Stimulated activated naive CD8-positive, alpha-beta T cell treated with anti-CD3 and anti-CD28 coated beads, Interleukin-15, amount 100 ng/mL, for 72 hours (primary cell): ENCODE results near the gene SP3.
"Not testable (repeated sequence)": the region's sequence is repeated elsewhere in the genome, so short reads cannot be mapped to it uniquely, and the experiment has no call there.

Experiments used
- ATAC-seq: fragments of 150-1000 bp; cut with Tn5 transposase; 2 replicates; pipeline ENCODE4 v1.10.0; 2021; ENCODE audit warnings: mild to moderate bottlenecking, moderate library complexity
- DNase-seq, 2 donors: peaks; one replicate each; pipeline ENCODE4 v3.0.0; 2021 to 2022
- H3K27ac Mint-ChIP-seq, 2 donors: one replicate each; pipeline ENCODE4 v1.8.0; 2022; ENCODE audit warnings: mild to moderate bottlenecking in 2 of 2, mixed read lengths in 2 of 2, moderate library complexity in 2 of 2
- H3K27me3 Mint-ChIP-seq: one replicate; pipeline ENCODE4 v1.8.0; 2022; ENCODE audit warnings: mixed read lengths
- H3K4me1 Mint-ChIP-seq: one replicate; pipeline ENCODE4 v1.8.0; 2022; ENCODE audit warnings: mild to moderate bottlenecking, mixed read lengths
- H3K4me3 Mint-ChIP-seq, 2 donors: one replicate each; pipeline ENCODE4 v1.8.0; 2022; ENCODE audit warnings: mild to moderate bottlenecking in 2 of 2, mixed read lengths in 2 of 2, moderate library complexity in 1 of 2
- H3K9me3 Mint-ChIP-seq, 2 donors: one replicate each; pipeline ENCODE4 v1.8.0; 2022; ENCODE audit warnings: mixed read lengths in 2 of 2

The SP3 gene

GRCh38 chr2:173914055-173914927 is 50.9 kb downstream of the SP3 start:
- no peak overlapping the region for H3K27ac Mint-ChIP-seq
- no peaks in the 10 kb centered on the region for H3K9me3 Mint-ChIP-seq
- ATAC-seq, result no peak
- no peak for DNase-seq
- H3K4me3 Mint-ChIP-seq, result no peak overlapping the region
- H3K4me1 Mint-ChIP-seq, result peaks cover 19% of the 10 kb centered on the region
- H3K27me3 Mint-ChIP-seq, result no peaks in the 10 kb centered on the region

DNA sequence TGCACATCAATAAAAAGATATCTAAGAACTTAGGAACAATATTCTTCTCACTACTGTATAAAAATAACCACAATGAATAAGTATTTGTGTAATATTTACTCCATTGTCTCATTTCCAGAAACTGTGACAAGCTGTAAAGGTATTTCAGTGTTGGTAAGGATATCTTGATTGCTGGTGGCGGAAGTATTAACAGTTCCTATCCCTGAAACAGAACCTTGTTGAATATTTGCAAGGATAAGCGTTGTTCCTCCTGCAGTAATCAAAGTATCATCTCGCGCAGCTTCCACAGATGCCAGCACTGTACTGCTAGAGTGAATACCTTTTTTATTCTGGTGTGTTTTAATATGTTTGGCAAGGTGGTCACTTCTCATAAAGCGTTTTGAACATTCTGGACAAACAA is 55.3 kb downstream of the SP3 start:
- DNase-seq (no peak), ATAC-seq (no peak)
- Mint-ChIP-seq H3K27ac (no peak overlapping the region), H3K27me3 (no peaks in the 10 kb centered on the region), H3K9me3 (no peaks in the 10 kb centered on the region), H3K4me1 (peaks cover 10% of the 10 kb centered on the region), H3K4me3 (no peak overlapping the region)

DNA sequence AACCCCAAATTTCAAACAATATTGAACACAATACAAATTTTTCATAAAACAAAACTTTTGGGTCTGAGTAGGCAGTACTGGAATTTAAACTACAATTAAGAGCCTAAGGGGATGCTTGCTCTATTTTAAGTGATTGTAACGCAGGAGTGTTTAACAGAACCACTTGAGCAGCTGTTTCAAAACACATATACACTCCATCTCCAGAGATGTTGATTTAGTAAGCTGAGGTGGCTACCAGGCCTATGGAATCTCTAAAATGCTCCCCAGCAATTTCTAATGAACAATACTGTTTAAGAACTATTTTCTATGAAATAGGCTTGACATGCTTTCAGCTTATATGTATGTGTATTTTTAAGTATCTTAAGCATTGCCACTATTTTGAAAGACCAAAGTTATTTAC is 58.5 kb downstream of the SP3 start:
- no peaks in the 10 kb centered on the region for H3K27me3 Mint-ChIP-seq
- ATAC-seq (no peak), DNase-seq (no peak)
- no peak overlapping the region for H3K27ac Mint-ChIP-seq
- no peak overlapping the region for H3K4me3 Mint-ChIP-seq
- no peaks in the 10 kb centered on the region for H3K9me3 Mint-ChIP-seq
- peaks cover 4% of the 10 kb centered on the region for H3K4me1 Mint-ChIP-seq

DNA sequence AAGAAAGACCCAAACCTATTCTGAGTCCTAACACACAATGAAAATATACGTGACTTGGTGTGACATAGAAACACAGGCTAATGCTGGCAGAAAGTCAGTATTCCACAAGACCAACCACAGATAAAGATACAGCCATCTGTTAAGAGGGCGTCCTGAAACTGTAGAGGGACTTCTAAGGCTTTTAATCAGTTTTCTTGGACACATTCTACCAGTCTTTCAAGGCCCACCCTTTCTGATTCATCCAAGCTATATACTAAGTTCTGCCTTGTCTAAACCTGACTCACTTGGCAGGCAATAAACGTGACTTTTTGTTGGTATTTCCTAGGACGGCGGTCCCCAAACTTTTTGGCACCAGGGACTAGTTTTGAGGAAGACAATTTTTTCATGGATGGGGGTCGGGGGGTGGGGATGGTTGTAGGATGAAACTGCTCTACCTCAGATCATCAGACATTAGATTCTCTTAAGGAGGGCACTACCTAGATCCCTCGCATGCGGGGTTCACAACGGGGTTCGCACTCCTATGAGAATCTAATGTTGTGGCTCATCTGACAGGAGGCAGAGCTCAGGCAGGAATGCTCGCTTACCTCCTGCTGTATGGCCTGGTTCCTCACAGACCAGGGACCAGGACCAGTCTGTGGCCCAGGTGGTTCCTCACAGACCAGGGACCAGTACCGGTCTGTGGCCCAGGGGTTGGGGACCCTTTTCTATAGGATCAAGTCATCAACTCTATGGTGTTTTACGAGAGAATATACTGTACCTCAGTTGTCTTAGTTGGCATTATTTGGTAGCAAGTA is 61.4 kb downstream of the SP3 start:
- no peaks in the 10 kb centered on the region for H3K9me3 Mint-ChIP-seq
- peak overlapping the region in 1 of 2 donors; percentile 71 for H3K27ac Mint-ChIP-seq
- H3K4me1 Mint-ChIP-seq, result peaks cover 5% of the 10 kb centered on the region
- no peaks in the 10 kb centered on the region for H3K27me3 Mint-ChIP-seq
- H3K4me3 Mint-ChIP-seq, result no peak overlapping the region
- no peak for DNase-seq
- ATAC-seq, result no peak

DNA sequence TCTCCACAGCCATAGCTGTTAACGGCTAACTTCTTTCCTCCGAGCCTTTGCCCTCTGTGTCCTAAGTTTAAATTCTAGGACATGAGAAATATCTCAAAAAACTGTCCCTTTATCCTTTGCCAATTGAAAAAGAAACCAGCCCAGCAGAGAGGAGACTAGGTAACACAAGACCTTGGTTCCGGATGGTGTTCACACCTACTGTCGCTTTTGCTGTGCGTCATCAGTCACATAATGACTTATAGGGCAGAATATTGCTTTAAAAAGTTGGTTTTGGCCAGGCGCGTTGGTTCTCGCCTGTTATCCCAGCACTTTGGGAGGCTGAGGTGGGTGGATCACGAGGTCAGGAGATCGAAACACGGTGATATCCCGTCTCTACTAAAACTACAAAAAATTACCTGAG is 66.2 kb downstream of the SP3 start:
- Mint-ChIP-seq H3K9me3 (peaks cover 5 to 7% of the 10 kb centered on the region in 2 donors), H3K4me3 (peak overlapping the region; percentile 30 to 51), H3K27ac (peak overlapping the region in 1 of 2 donors; percentile 37), H3K27me3 (no peaks in the 10 kb centered on the region), H3K4me1 (peaks cover 29% of the 10 kb centered on the region)
- ATAC-seq (peak; percentile 74), DNase-seq (no peak)

- Mint-ChIP-seq H3K27ac (peak overlapping the region in 1 of 2 donors; percentile 50), H3K27me3 (no peaks in the 10 kb centered on the region), H3K9me3 (peaks cover 5 to 7% of the 10 kb centered on the region in 2 donors), H3K4me3 (no peak overlapping the region), H3K4me1 (peaks cover 29% of the 10 kb centered on the region)
- no peak for DNase-seq
- peak; percentile 61 for ATAC-seq
These were observed 67.0 kb downstream of the SP3 start for GRCh38 chr2:173898178-173898668.

- ATAC-seq, result no peak
- Mint-ChIP-seq H3K4me3 (no peak overlapping the region), H3K9me3 (peaks cover 5 to 7% of the 10 kb centered on the region in 2 donors), H3K4me1 (peaks cover 43% of the 10 kb centered on the region), H3K27ac (no peak overlapping the region), H3K27me3 (no peaks in the 10 kb centered on the region)
- no peak for DNase-seq
These were observed 68.4 kb downstream of the SP3 start for GRCh38 chr2:173896755-173897154.

DNA sequence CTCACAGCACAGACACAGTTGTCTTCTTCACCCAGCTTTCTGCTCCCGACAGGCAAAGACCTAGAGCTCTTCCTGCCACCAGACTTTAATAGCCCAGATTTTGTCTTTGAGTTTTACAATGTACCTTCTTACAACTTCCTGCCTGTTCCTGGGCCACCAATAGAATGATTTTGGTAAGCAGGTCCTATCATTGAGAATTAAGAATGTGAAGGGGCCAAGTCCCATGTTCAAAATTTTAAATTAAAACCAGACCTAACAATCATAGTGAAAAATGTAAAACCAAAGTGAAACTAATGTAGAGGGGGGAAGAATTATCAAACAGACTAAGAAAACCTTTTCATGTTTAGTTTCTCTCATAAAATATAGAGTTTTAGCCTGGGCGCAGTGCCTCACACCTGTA is 72.8 kb downstream of the SP3 start:
- ATAC-seq (peak; percentile 53), DNase-seq (no peak)
- H3K4me3 Mint-ChIP-seq, result peak overlapping the region in 1 of 2 donors; percentile 53
- H3K9me3 Mint-ChIP-seq, result peaks cover 16 to 25% of the 10 kb centered on the region in 2 donors
- H3K27me3 Mint-ChIP-seq, result peaks cover 10% of the 10 kb centered on the region
- peak overlapping the region in 1 of 2 donors; percentile 91 for H3K27ac Mint-ChIP-seq
- peaks cover 25% of the 10 kb centered on the region for H3K4me1 Mint-ChIP-seq

GRCh38 chr2:173891315-173892037 is 73.7 kb downstream of the SP3 start:
- no peak overlapping the region for H3K4me3 Mint-ChIP-seq
- ATAC-seq, result no peak
- peak overlapping the region in 1 of 2 donors; percentile 39 for H3K27ac Mint-ChIP-seq
- H3K9me3 Mint-ChIP-seq, result peaks cover 16 to 25% of the 10 kb centered on the region in 2 donors
- peaks cover 10% of the 10 kb centered on the region for H3K27me3 Mint-ChIP-seq
- DNase-seq, result no peak
- H3K4me1 Mint-ChIP-seq, result peaks cover 23% of the 10 kb centered on the region

DNA sequence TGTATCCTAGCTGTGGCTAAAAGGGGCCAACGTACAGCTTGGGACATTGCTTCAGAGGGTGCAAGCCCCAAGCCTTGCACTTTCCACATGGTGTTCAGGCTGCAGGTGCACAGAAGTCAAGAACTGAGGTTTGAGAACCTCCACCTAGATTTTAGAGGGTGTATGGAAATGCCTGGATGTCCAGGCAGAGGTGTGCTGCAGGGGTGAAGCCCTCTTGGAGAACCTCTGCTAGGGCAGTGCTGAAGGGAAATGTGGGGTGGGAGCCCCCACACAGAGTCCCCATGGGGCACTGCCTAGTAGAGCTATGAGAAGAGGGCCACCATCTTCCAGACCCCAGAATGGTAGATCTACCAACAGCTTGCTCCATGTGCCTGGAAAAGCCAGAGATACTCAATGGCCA is 75.7 kb downstream of the SP3 start:
- Mint-ChIP-seq H3K4me1 (peaks cover 20% of the 10 kb centered on the region), H3K27me3 (peaks cover 17% of the 10 kb centered on the region), H3K9me3 (peaks cover 9 to 20% of the 10 kb centered on the region in 2 donors)
- H3K27ac Mint-ChIP-seq, ATAC-seq, DNase-seq, H3K4me3 Mint-ChIP-seq: not testable (repeated sequence)

GRCh38 chr2:173886613-173887012 is 78.6 kb downstream of the SP3 start:
- Mint-ChIP-seq H3K9me3 (peaks cover 9 to 20% of the 10 kb centered on the region in 2 donors), H3K27me3 (peaks cover 17% of the 10 kb centered on the region), H3K4me1 (peaks cover under 1% of the 10 kb centered on the region), H3K4me3 (no peak overlapping the region), H3K27ac (no peak overlapping the region)
- DNase-seq (no peak), ATAC-seq (no peak)

DNA sequence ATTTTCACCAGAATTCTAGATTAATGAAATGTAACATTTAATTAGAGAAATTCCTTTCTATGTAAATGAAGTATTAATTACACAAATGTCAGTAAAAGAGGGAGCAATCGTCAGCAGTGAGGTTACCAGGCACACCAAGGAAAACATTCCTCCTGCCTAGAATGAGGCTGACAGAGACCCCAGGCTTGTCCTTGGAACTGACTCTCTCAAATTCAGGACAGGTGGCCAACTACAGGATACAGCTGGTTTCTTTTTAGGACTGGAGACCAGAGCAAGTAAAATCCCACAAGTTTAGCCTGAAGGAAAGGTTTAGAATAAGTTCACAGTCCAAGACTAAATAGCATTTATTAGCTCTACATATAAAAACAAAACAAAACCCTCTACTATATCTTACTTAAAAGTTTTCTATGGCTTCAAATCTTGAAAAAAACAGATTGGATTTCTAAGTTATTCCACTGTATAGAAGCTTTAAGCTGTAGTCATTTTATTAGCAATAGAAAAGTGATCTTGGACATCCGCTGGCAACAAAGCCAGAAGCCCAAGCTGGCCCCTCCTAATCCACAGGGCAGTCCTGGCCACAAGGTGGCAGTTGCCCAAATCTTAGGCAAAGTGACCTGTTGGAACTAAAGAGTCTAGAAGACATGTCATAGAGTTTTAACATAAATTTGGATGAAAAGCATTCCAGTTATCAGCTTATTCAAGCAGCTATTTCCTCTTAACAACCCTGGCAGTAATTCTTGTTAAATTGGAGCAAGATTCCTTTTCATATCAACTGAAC is 81.0 kb downstream of the SP3 start:
- Mint-ChIP-seq H3K9me3 (peaks cover 9 to 10% of the 10 kb centered on the region in 2 donors), H3K27me3 (peaks cover 38% of the 10 kb centered on the region), H3K27ac (no peak overlapping the region), H3K4me3 (no peak overlapping the region), H3K4me1 (no peaks in the 10 kb centered on the region)
- ATAC-seq, result no peak
- peak in 1 of 2 donors; percentile 25 for DNase-seq

GRCh38 chr2:173881886-173882285 is 83.3 kb downstream of the SP3 start:
- ATAC-seq (no peak), DNase-seq (no peak)
- Mint-ChIP-seq H3K9me3 (no peaks in the 10 kb centered on the region), H3K27me3 (peaks cover 31% of the 10 kb centered on the region), H3K27ac (no peak overlapping the region), H3K4me3 (no peak overlapping the region), H3K4me1 (no peaks in the 10 kb centered on the region)

DNA sequence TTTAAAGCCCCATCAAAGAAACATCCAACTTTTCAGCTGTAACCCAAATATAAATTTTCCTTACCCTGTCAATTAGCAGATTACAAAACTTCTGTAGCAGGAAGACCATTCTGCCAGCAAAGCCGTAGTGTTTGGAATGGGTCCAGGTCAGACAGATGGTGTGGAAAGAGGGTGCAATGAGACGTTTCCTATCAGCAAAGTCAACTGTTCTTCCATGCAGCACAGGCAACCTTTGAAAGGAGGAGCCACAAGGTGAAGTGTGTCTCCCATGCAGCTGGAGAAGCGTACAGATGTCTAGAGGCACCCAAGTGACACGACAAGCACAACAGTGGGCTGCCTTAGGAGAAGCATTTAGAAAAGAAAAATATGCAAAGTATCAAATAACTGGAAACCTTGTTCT is 83.7 kb downstream of the SP3 start:
- Mint-ChIP-seq H3K9me3 (no peaks in the 10 kb centered on the region), H3K4me1 (no peaks in the 10 kb centered on the region), H3K27me3 (peaks cover 31% of the 10 kb centered on the region), H3K27ac (no peak overlapping the region), H3K4me3 (no peak overlapping the region)
- ATAC-seq, result no peak
- DNase-seq, result no peak

GRCh38 chr2:173880561-173880960 is 84.6 kb downstream of the SP3 start:
- Mint-ChIP-seq H3K4me1 (no peaks in the 10 kb centered on the region), H3K27me3 (peaks cover 31% of the 10 kb centered on the region), H3K4me3 (no peak overlapping the region), H3K27ac (no peak overlapping the region), H3K9me3 (no peaks in the 10 kb centered on the region)
- ATAC-seq, result no peak
- no peak for DNase-seq
